Mucosa of descending colon (tissue), 3 donors: ENCODE data around the gene PI4KA. TPM values are rescaled to one million over a fixed set of nuclear protein-coding genes. Genes with fewer than 3 reads are reported as not detected.
"Not testable (repeated sequence)": the region's sequence is repeated elsewhere in the genome, so short reads cannot be mapped to it uniquely, and the experiment has no call there.

ENCODE experiments used
- ATAC-seq: fragments of 200-7000 bp; cut with Tn5 transposase; one replicate; pipeline ENCODE4 v1.9.1; 2020; ENCODE audit warnings: mild to moderate bottlenecking, moderate library complexity
- DNase-seq, 3 donors: peaks; one replicate each; pipeline ENCODE4 v3.0.0-alpha.2; 2020
- H3K36me3 ChIP-seq: fragments of 200-600 bp; one replicate; pipeline ENCODE4 v1.8.0; 2021; ENCODE audit warnings: low read depth, mild to moderate bottlenecking
- H3K4me1 ChIP-seq: fragments of 200-600 bp; one replicate; pipeline ENCODE4 v1.8.0; 2021; ENCODE audit warnings: low read depth, mild to moderate bottlenecking
- H3K4me3 ChIP-seq: fragments of 200-600 bp; one replicate; pipeline ENCODE4 v1.8.0; 2021; ENCODE audit warnings: mild to moderate bottlenecking
- H3K9me3 ChIP-seq: fragments of 200-600 bp; one replicate; pipeline ENCODE4 v1.8.0; 2021; ENCODE audit warnings: mild to moderate bottlenecking
- intact Hi-C, 2 donors: fragments of 100-400 bp; cut with DNase I in 1 of 2; cut with micrococcal nuclease in 1 of 2; formaldehyde crosslinking; loops; one replicate each; pipeline versions ENCODE4 v1.11.0 to v1.11.1; 2022; cut with DNase I, micrococcal nuclease
- total RNA-seq, 3 donors: library from RNA; stranded (reverse); fragmentation: NEBNext Ultra II Directional in 2 of 3; extraction: Animal tissue kit (Norgen Biotek cat#: 25700) in 2 of 3; gene quantifications; one replicate each; pipeline versions ENCODE4 v1.2.1 to v1.2.4, GENCODE V29; 2021 to 2023
- donor health status: DM: no; HTN: no; CAD: no; lungs with moderate emphysema.
- donor health status: DM: no; HTN: no; CAD: no.
- donor health status: DM: no; HTN: yes; CAD: no.

Gene PI4KA
- total RNA-seq, 3 donors from 2014 or later = 77.7 to 130 (median 95.0) TPM

DNA sequence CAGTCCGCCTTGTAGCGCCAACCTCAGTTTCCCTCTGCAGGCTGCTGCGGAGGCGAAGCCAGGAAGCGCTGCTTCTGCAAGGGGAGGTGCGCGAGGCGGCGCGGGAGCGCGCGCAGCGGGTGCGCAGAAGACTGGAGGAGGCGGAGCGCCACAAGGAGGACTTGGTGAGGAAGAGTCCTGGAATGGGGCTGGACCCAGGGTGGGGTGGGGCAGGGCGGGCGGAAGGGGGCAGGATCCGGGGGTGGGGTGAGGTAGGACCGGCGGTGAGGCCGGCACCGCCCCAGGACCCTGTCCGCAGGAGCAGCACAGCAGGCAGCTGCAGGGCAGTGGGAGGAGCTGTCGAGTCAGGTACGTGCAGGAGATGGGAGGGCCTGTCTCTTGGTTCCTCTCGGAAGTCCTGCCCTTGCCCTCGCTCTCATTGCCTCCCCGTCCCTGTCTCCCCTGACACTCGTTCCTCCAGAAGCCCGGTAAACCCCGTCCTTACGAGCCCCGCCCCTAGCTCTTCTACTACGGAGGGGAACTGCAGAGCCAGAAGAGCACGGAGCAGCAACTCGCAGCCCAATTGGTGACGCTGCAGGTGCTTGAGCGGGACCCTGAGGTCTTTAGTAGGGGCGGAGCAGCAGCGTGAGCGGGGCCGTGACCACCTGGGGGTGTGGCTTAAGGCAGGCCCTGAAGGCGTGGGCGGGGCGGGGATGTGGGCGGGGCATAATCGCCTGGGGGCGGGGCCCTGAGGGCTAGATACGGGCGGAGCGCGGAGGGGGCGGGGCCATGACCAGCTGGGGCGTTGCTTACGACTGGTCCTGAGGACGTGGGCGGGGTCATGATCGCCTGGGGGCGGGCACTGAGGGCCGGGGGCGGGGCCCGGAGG is 155.8 kb downstream of the PI4KA start:
- DNase-seq (peak; percentile 98 to 99 (median 98)), ATAC-seq (peak; percentile 90)
- H3K9me3 ChIP-seq, intact Hi-C loops, H3K4me3 ChIP-seq, H3K36me3 ChIP-seq: not testable (repeated sequence)
- H3K4me1 ChIP-seq = peaks cover 10% of the 10 kb centered on the region

DNA sequence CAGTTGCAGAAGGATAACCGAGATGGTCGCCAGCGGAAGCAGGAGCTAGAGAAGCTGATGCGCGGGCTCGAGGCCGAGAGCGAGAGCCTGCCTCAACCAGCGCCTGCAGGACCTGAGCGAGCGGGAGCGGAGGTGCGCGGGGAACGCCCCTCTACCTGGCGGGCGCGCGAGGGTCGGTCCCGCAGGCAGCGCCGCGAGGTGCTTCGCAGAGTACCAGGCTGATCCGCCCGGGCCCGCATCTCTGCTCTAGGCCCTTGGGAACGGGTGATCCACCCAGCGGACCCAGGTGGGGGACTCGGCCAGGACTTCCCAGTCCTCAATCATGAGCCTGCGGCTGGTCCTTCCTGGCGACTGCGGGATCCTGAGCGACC is 156.5 kb downstream of the PI4KA start:
- H3K4me1 ChIP-seq = peaks cover 10% of the 10 kb centered on the region
- DNase-seq (peak in 1 of 3 donors; percentile 53), ATAC-seq (peak; percentile 16)
- intact Hi-C loops, H3K36me3 ChIP-seq, H3K9me3 ChIP-seq, H3K4me3 ChIP-seq: not testable (repeated sequence)

GRCh38 chr22:20701680-20702136 is 156.9 kb downstream of the PI4KA start:
- peak; percentile 0 for ATAC-seq
- H3K4me3 ChIP-seq, H3K9me3 ChIP-seq, H3K36me3 ChIP-seq, intact Hi-C loops: not testable (repeated sequence)
- peak in 1 of 3 donors; percentile 42 for DNase-seq
- peaks cover 10% of the 10 kb centered on the region for H3K4me1 ChIP-seq

- intact Hi-C loops, DNase-seq, H3K36me3 ChIP-seq: not testable (repeated sequence)
These were observed 158.3 kb downstream of the PI4KA start for GRCh38 chr22:20700347-20700746.

GRCh38 chr22:20699856-20700255 is 158.8 kb downstream of the PI4KA start:
- ATAC-seq, DNase-seq: not testable (repeated sequence)
- peaks cover 10% of the 10 kb centered on the region for H3K4me1 ChIP-seq

More at GRCh38 chr22:20700347-20700746, 158.3 kb downstream of the PI4KA start:
- not testable (repeated sequence) for H3K9me3 ChIP-seq, H3K4me3 ChIP-seq, ATAC-seq
- H3K4me1 ChIP-seq = peaks cover 10% of the 10 kb centered on the region

DNA sequence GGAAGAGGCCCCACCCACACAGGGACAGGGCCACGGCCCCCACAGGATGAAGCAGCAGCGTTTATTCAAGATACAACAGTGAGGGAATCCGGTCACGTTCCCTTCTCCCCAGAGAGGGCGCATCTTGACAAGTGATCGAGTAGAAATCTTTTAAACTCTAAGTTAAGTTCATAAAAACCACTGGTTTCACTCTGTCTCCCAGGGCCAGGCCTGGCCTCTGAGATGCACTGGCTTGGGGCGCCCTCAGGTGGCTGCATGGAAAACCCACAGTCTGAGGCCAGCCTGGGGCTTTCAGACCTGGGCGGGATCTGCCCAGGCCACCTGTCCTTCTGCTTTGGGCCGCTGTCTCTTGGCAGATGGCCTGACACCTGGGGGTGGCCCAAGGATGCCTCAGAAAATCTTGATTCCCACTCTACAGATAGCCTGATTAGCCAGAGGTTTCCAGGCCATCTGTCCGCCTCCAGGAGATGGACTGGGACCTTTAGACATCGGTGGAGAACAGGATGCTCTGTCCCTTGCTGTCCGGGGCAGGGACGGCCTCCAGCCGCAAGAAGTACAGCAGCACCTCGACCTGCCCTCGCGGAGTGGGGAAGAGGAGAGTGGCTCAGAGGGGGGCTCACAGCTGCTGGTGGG is 161.0 kb downstream of the PI4KA start:
- H3K4me3 ChIP-seq, H3K9me3 ChIP-seq, intact Hi-C loops, H3K4me1 ChIP-seq, H3K36me3 ChIP-seq: not testable (repeated sequence)
- ATAC-seq = peak; percentile 54
- DNase-seq = peak; percentile 46 to 83 (median 83)

More at GRCh38 chr22:20699856-20700255, 158.8 kb downstream of the PI4KA start:
- H3K9me3 ChIP-seq, intact Hi-C loops, H3K4me3 ChIP-seq, H3K36me3 ChIP-seq: not testable (repeated sequence)

- H3K4me1 ChIP-seq, H3K4me3 ChIP-seq, DNase-seq, H3K36me3 ChIP-seq, intact Hi-C loops, ATAC-seq, H3K9me3 ChIP-seq: not testable (repeated sequence)
These were observed 162.6 kb downstream of the PI4KA start for GRCh38 chr22:20696056-20696455.

GRCh38 chr22:20695205-20695604 is 163.4 kb downstream of the PI4KA start:
- H3K4me1 ChIP-seq, H3K9me3 ChIP-seq, DNase-seq, H3K36me3 ChIP-seq, intact Hi-C loops, H3K4me3 ChIP-seq, ATAC-seq: not testable (repeated sequence)

DNA sequence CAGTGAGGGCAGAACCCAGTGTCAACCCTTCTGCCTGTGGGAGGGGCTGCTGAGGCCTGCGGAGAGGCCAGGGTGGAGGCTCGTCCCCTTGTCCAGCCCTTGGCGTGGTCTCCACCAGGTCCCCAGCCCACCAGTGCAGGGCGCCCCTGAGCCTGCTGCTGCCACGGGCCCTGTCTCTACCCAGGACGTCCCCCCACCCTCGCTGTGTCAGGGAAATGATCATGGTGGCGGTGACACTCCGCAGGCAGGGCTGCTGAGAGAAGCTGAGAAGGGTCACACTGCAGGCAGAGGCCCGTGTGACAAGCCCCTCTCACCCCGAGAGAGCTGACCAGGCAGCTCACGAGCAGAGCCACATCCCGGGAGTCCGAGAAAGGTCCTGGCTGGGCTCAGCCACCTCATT is 164.4 kb downstream of the PI4KA start:
- H3K9me3 ChIP-seq, H3K36me3 ChIP-seq, ATAC-seq, H3K4me3 ChIP-seq, intact Hi-C loops, DNase-seq, H3K4me1 ChIP-seq: not testable (repeated sequence)

DNA sequence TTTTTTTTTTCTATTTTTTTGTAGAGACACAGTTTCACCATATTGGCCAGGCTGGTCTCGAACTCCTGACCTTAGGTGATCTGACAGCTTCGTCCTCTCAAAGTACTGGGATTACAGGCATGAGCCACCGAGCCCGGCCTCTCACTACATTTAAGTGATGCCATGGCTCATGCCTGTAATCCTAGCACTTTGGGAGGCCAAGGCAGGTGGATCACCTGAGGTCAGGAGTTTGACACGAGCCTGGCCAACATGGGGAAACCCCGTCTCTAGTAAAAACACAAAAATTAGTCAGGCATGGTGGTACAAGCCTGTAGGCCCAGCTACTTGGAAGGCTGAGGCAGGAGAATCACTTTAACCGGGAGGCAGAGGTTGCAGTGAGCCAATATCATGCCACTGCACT is 165.7 kb downstream of the PI4KA start:
- DNase-seq, H3K4me1 ChIP-seq, H3K4me3 ChIP-seq, H3K36me3 ChIP-seq, ATAC-seq, H3K9me3 ChIP-seq, intact Hi-C loops: not testable (repeated sequence)

DNA sequence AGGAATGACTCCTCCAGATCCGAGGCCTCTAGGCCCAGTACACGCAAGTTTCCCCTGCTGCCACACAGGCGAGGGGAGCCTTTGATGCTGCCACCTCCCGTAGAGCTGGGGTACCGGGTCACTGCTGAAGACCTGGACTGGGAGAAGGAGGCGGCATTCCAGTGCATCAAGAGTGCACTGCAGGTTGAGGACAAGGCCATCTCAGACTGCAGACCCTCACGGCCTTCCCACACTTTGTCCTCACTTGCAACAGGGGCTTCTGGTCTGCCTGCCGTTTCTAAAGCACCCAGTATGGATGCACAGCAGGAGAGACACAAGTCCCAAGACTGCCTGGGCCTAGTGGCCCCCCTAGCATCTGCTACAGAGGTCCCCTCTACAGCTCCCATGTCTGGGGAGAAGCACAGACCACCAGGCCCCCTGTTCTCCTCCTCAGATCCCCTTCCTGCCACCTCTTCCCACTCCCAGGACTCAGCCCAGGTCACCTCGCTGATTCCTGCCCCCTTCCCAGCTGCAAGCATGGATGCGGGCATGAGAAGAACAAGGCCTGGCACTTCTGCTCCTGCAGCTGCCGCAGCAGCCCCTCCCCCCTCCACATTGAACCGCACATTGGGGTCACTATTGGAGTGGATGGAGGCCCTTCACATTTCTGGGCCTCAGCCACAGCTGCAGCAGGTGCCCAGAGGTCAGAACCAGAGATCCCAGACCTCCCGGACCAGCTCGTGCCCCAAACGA is 167.9 kb downstream of the PI4KA start:
- intact Hi-C loops, DNase-seq, ATAC-seq: not testable (repeated sequence)

GRCh38 chr22:20687356-20688172 is 171.0 kb downstream of the PI4KA start:
- H3K36me3 ChIP-seq, H3K9me3 ChIP-seq, ATAC-seq, H3K4me3 ChIP-seq, DNase-seq, intact Hi-C loops, H3K4me1 ChIP-seq: not testable (repeated sequence)

More for the DNA sequence above, 167.9 kb downstream of the PI4KA start:
- H3K36me3 ChIP-seq, H3K4me1 ChIP-seq, H3K9me3 ChIP-seq, H3K4me3 ChIP-seq: not testable (repeated sequence)

DNA sequence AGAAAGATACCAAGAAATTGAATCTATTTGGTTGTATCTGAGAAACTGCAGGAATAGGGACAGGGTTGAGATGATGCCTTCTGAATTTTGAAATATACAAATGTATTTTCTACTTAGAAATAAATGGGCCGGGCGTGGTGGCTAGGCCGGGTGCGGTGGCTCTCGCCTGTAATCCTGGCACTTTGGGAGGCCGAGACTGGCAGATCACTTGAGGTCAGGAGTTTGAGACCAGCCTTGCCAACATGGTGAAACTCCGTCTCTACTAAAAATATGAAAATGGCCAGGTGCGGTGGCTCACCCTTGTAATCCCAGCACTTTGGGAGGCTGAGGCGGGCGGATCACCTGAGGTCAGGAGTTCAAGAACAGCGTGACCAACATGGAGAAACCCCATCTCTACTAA is 172.8 kb downstream of the PI4KA start:
- H3K9me3 ChIP-seq, H3K4me1 ChIP-seq, intact Hi-C loops, DNase-seq, ATAC-seq, H3K4me3 ChIP-seq, H3K36me3 ChIP-seq: not testable (repeated sequence)
